Epithelial cell of alveolus of lung (primary cell): ENCODE results near the gene ACP4. TPM values are rescaled to one million over a fixed set of nuclear protein-coding genes. Genes with fewer than 3 reads are reported as not detected.

ENCODE experiments used
- total RNA-seq: library from RNA; depleted of rRNA; stranded (reverse); fragments of >200 nt; gene quantifications from 2 replicates; pipeline ENCODE4 v1.2.1, GENCODE V29; 2015

Gene ACP4, protein sequence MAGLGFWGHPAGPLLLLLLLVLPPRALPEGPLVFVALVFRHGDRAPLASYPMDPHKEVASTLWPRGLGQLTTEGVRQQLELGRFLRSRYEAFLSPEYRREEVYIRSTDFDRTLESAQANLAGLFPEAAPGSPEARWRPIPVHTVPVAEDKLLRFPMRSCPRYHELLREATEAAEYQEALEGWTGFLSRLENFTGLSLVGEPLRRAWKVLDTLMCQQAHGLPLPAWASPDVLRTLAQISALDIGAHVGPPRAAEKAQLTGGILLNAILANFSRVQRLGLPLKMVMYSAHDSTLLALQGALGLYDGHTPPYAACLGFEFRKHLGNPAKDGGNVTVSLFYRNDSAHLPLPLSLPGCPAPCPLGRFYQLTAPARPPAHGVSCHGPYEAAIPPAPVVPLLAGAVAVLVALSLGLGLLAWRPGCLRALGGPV
- not detected in 2 replicates for total RNA-seq

DNA sequence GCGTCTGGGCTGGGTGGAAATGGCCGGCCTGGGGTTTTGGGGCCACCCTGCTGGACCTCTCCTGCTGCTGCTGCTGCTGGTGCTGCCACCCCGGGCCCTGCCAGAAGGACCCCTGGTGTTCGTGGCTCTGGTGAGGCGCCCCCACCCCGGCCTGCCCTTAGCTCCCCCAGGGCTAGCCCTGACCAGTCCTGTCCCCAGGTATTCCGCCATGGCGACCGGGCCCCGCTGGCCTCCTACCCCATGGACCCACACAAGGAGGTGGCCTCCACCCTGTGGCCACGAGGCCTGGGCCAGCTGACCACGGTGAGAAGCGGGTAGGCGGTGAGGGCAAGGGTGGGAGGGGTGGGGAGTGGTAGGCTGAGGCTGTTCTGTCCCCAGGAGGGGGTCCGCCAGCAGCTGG is at the start of gene ACP4:
ACP4 (plus strand) TSS at position 20 of the 400 bp plus-strand sequence; CDS start at position 20, 0 bp downstream.

DNA sequence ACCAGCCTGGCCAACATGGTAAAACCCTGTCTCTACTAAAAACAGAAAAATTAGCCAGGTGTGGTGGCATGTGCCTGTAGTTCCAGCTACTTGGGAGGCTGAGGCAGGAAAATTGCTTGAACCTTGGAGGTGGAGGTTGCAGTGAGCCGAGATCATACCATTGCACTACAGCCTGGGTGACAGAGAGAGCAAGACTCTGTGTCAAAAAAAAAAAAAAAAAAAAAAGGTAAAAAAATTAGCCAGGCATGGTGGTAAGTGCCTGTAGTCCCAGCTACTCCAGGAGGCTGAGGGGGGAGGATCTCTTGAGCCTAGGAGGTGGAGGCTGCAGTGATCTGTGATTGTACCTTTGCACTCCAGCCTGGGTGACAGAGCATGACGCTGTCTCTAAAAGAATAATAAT is 20.1 kb upstream of the ACP4 start, which contains the start of gene GPR32:
GPR32 (plus strand) TSS at position 301 of the 400 bp plus-strand sequence. CDS start 137 bp downstream, outside the sequence.

DNA sequence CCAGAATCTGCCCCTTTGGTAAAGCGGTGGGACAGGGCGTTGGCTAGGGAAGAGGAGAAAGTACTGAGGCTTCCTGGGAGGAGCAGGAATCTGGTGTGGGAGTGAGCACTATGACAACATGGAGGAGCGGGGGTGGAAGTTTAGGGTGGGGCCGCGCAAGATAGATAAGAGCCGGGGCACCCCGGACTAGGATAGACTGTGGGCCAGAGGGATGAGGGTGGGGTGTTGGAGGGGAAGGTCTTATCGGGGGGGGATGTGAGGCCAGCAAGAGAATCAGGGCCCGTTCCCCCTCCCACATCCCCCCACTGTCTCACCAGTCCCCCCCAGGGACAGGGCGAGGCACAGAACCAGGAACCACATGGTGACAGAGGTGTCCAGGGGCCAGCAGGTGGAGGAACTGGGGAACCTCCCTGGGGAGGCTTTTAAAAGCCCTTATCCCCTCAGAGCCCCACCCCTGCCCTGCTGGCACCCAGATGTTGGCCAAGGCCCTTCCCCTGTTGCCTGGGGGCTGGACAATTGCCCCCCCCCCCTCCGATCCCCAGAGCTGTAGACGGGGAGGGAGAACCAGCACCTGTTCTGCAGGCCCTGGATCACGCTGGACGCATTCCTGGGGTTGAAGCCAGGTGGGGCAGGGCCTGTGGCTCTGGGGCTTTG is 33.3 kb downstream of the ACP4 start, which contains the start of gene KLK1:
KLK1 (minus strand) TSS at position 399 of the 654 bp plus-strand sequence; CDS start at position 360, 39 bp downstream.

DNA sequence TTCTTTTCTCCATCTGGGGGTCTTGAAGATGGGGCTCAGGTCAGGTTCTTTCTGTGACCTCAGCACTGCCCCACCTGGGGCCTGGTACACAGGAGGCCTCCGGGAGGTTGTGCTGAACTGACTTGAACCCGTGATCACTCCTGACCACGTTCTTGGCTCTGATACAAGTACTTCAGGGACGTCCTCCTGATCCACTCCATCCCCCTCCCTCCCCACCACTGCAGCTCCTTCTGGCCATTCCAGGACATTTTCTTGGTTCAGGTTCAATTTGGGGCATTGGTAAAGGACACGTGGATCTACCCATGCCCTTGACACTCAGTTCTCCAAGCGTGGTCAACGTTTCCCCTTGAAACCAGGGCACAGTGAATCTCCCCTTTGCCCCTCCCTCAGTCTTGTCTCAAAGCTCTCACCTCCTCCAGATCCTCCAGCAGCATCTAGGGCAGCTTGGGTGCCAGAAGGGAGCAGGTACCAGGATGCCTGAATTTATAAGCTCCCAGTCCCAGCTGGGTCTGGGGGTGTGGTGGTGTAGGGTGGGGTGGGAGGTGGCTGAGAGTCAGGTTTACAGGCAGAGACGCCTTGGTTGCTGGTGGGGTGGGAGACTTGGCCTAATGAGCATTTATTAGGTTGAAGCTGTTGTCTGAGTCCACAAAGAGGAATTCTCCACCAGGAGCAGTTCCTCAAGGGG is 43.0 kb downstream of the ACP4 start, which contains the start of gene KLK15:
KLK15 (minus strand) TSS at position 458 of the 685 bp plus-strand sequence. CDS start 2,082 bp downstream, outside the sequence.

Other genes with a start within 250 kb of the ACP4 start
- gene LRRC4B, start 222.0 kb upstream of the ACP4 start, total RNA-seq = 0.39 and 1.6 TPM in 2 replicates
- 0.88 TPM in 1 of 2 replicates, not detected in the other for gene SYT3, start 150.5 kb upstream of the ACP4 start, total RNA-seq
- not detected in 2 replicates for gene C19orf81, start 141.0 kb upstream of the ACP4 start, total RNA-seq
- 6.7 and 7.8 TPM in 2 replicates for gene SHANK1, start 70.6 kb upstream of the ACP4 start, total RNA-seq
- 124 and 227 TPM in 2 replicates for gene CLEC11A, start 67.1 kb upstream of the ACP4 start, total RNA-seq
- not detected in 2 replicates for gene GPR32, start 20.0 kb upstream of the ACP4 start, total RNA-seq
- gene KLK1, start 33.4 kb downstream of the ACP4 start, total RNA-seq = not detected in 2 replicates
- not detected in 2 replicates for gene KLK15, start 43.2 kb downstream of the ACP4 start, total RNA-seq
- not detected in 2 replicates for gene KLK3, start 64.5 kb downstream of the ACP4 start, total RNA-seq
- not detected in 2 replicates for gene KLK2, start 83.0 kb downstream of the ACP4 start, total RNA-seq
- not detected in 2 replicates for gene KLK4, start 121.0 kb downstream of the ACP4 start, total RNA-seq
- not detected in 2 replicates for gene KLK5, start 162.6 kb downstream of the ACP4 start, total RNA-seq
- gene KLK6, start 179.2 kb downstream of the ACP4 start, total RNA-seq = not detected in 2 replicates
- not detected in 2 replicates for gene KLK7, start 193.5 kb downstream of the ACP4 start, total RNA-seq
- not detected in 2 replicates for gene KLK8, start 211.2 kb downstream of the ACP4 start, total RNA-seq
- gene KLK10, start 229.3 kb downstream of the ACP4 start, total RNA-seq = not detected in 2 replicates
- gene KLK11, start 236.2 kb downstream of the ACP4 start, total RNA-seq = not detected in 2 replicates
- gene KLK12, start 244.6 kb downstream of the ACP4 start, total RNA-seq = not detected in 2 replicates